H1 (cell line): ENCODE results near the gene ANK2. TPM values are rescaled to one million over a fixed set of nuclear protein-coding genes. Genes with fewer than 3 reads are reported as not detected.

ENCODE experiments used
- CTCF ChIA-PET: fragments of 300-600 bp; sonication (Branson Sonifier 250); formaldehyde crosslinking; loops from one replicate; lab custom pipeline; 2021; ENCODE audit not compliant: partially characterized antibody; lab: Charles Lee
- POLR2A ChIA-PET: fragments of 300-600 bp; sonication (Branson Sonifier 250); formaldehyde crosslinking; loops from one replicate; lab custom pipeline; 2021; ENCODE audit warnings: inconsistent platforms; ENCODE audit not compliant: partially characterized antibody; lab: Charles Lee
- DNase-seq, 2 experiments: peaks; one replicate each; pipeline versions ENCODE4 v3.0.0 to v3.0.0-alpha.2; 2010 to 2022; ENCODE audit warnings: low spot score in 2 of 2, low read depth in 1 of 2, mixed read lengths in 1 of 2
- FAIRE-seq: peaks from 2 replicates; lab custom pipeline; 2011; peaks lifted over from hg19 to GRCh38; lab: Jason Lieb, UNC
- H2AFZ ChIP-seq: 2 replicates; pipeline ENCODE4 v1.8.1; 2012; ENCODE audit warnings: low read length, inconsistent platforms
- H2AK5ac ChIP-seq: 2 replicates; pipeline ENCODE4 v1.6.1; 2013; ENCODE audit warnings: low read depth, low read length
- H2BK120ac ChIP-seq: replicated peaks from 2 replicates; pipeline ENCODE3; 2013; ENCODE audit warnings: low read depth, low read length, inconsistent platforms
- H2BK12ac ChIP-seq: 2 replicates; pipeline ENCODE4 v1.6.1; 2013; ENCODE audit warnings: low read depth, low read length
- H2BK15ac ChIP-seq: 2 replicates; pipeline ENCODE4 v1.6.1; 2013; ENCODE audit warnings: low read length
- H2BK20ac ChIP-seq: 2 replicates; pipeline ENCODE4 v1.6.1; 2013; ENCODE audit warnings: low read length
- H2BK5ac ChIP-seq: 2 replicates; pipeline ENCODE4 v1.6.1; 2013; ENCODE audit warnings: low read depth, low read length
- H3K14ac ChIP-seq: 2 replicates; pipeline ENCODE4 v1.6.1; 2013; ENCODE audit warnings: inconsistent platforms; ENCODE audit not compliant: insufficient read length
- H3K18ac ChIP-seq: 2 replicates; pipeline ENCODE4 v1.6.1; 2013; ENCODE audit warnings: low read length; ENCODE audit errors: extremely low read depth
- H3K23ac ChIP-seq: 2 replicates; pipeline ENCODE4 v1.6.1; 2013; ENCODE audit warnings: inconsistent platforms; ENCODE audit not compliant: insufficient read length
- H3K23me2 ChIP-seq: 2 replicates; pipeline ENCODE4 v1.6.1; 2013; ENCODE audit warnings: low read depth, low read length
- H3K27ac ChIP-seq: 2 replicates; pipeline ENCODE4 v1.6.1; 2011; ENCODE audit warnings: low read depth, low read length, inconsistent platforms
- H3K27me3 ChIP-seq, 4 experiments: replicated peaks in 1 of 4; 1 replicate in 1 of 4; 2 replicates in 3 of 4; pipeline versions ENCODE4 v1.6.1 to v1.8.1; 2011 to 2013; ENCODE audit warnings: low read length in 3 of 4, mild to moderate bottlenecking in 3 of 4, inconsistent platforms in 2 of 4, mixed read lengths in 2 of 4, moderate library complexity in 1 of 4; ENCODE audit not compliant: control insufficient read depth in 3 of 4, insufficient read depth in 3 of 4; ENCODE audit errors: extremely low read depth in 1 of 4
- H3K36me3 ChIP-seq, 4 experiments: 2 replicates each; pipeline versions ENCODE4 v1.6.1 to v1.8.1; 2011 to 2013; ENCODE audit warnings: mild to moderate bottlenecking in 4 of 4, low read length in 3 of 4, moderate library complexity in 2 of 4, control low read depth in 1 of 4, inconsistent platforms in 1 of 4; ENCODE audit not compliant: insufficient read depth in 4 of 4, control insufficient read depth in 2 of 4
- H3K4ac ChIP-seq: replicated peaks from 2 replicates; pipeline ENCODE3; 2013; ENCODE audit warnings: low read length, low read depth, mixed read lengths, inconsistent platforms; ENCODE audit not compliant: insufficient read length
- H3K4me1 ChIP-seq, 4 experiments: replicated peaks in 1 of 4; 1 replicate in 1 of 4; 2 replicates in 3 of 4; pipeline versions ENCODE4 v1.6.1 to v1.8.1; 2011 to 2013; ENCODE audit warnings: low read length in 3 of 4, inconsistent platforms in 2 of 4, mixed read lengths in 1 of 4; ENCODE audit not compliant: insufficient read depth in 4 of 4, control insufficient read depth in 3 of 4
- H3K4me2 ChIP-seq, 2 experiments: 2 replicates each; pipeline versions ENCODE4 v1.6.1 to v1.8.1; 2011 to 2013; ENCODE audit warnings: low read depth in 2 of 2, low read length in 2 of 2, control low read depth in 1 of 2, inconsistent platforms in 1 of 2, mild to moderate bottlenecking in 1 of 2; ENCODE audit not compliant: insufficient read depth in 1 of 2
- H3K4me3 ChIP-seq, 4 experiments: fragments of 200-600, 300-600 bp in 1 of 4; sonication (generic), shearing (Covaris generic), sonication (Bioruptor Twin) in 1 of 4; 2 replicates each; pipeline versions ENCODE4 v1.5.1 to v1.8.1; 2011 to 2016; ENCODE audit warnings: low read length in 4 of 4, low read depth in 3 of 4, control low read depth in 2 of 4, inconsistent platforms in 2 of 4, mild to moderate bottlenecking in 2 of 4, mixed read lengths in 1 of 4, moderate library complexity in 1 of 4; ENCODE audit not compliant: insufficient read depth in 2 of 4; ENCODE audit errors: extremely low read depth in 1 of 4
- H3K56ac ChIP-seq: replicated peaks from 2 replicates; pipeline ENCODE3; 2013; ENCODE audit warnings: low read depth, mild to moderate bottlenecking, mixed read lengths, low read length, inconsistent platforms; ENCODE audit not compliant: insufficient read length
- H3K79me1 ChIP-seq: 2 replicates; pipeline ENCODE4 v1.6.1; 2013; ENCODE audit warnings: low read depth, low read length, control low read depth
- H3K79me2 ChIP-seq, 2 experiments: 2 replicates each; pipeline versions ENCODE4 v1.6.1 to v1.8.1; 2012 to 2013; ENCODE audit warnings: low read length in 2 of 2, mild to moderate bottlenecking in 2 of 2, inconsistent platforms in 1 of 2; ENCODE audit not compliant: insufficient read depth in 2 of 2, control insufficient read depth in 1 of 2
- H3K9ac ChIP-seq, 4 experiments: replicated peaks in 1 of 4; 1 replicate in 1 of 4; 2 replicates in 3 of 4; pipeline versions ENCODE4 v1.6.1 to v1.8.1; 2011 to 2013; ENCODE audit warnings: low read depth in 3 of 4, low read length in 3 of 4, control low read depth in 2 of 4, mild to moderate bottlenecking in 2 of 4, moderate library complexity in 2 of 4, inconsistent platforms in 1 of 4; ENCODE audit errors: extremely low read depth in 1 of 4
- H3K9me3 ChIP-seq, 2 experiments: 2 replicates each; pipeline versions ENCODE4 v1.6.1 to v1.8.1; 2012 to 2013; ENCODE audit warnings: mild to moderate bottlenecking in 2 of 2, moderate library complexity in 2 of 2, control low read depth in 1 of 2, inconsistent platforms in 1 of 2, low read depth in 1 of 2, low read length in 1 of 2, mixed read lengths in 1 of 2; ENCODE audit not compliant: insufficient read depth in 2 of 2
- H4K20me1 ChIP-seq, 2 experiments: replicated peaks in 1 of 2; 2 replicates each; pipeline versions ENCODE3 to v1.8.1; 2011 to 2013; ENCODE audit warnings: inconsistent platforms in 2 of 2, low read length in 2 of 2, mild to moderate bottlenecking in 1 of 2; ENCODE audit not compliant: insufficient read depth in 2 of 2, control insufficient read depth in 1 of 2
- H4K5ac ChIP-seq: 2 replicates; pipeline ENCODE4 v1.6.1; 2013; ENCODE audit warnings: low read length, low read depth, mixed read lengths, inconsistent platforms; ENCODE audit not compliant: insufficient read length
- H4K8ac ChIP-seq: 2 replicates; pipeline ENCODE4 v1.8.0; 2013; ENCODE audit warnings: mild to moderate bottlenecking, moderate library complexity, low read length, inconsistent platforms; ENCODE audit not compliant: insufficient read depth; ENCODE audit errors: extremely low read depth
- H4K91ac ChIP-seq: replicated peaks from 2 replicates; pipeline ENCODE3; 2013; ENCODE audit warnings: low read length, mixed read lengths, inconsistent platforms; ENCODE audit not compliant: insufficient read length
- BCL11A ChIP-seq, 2 experiments: IDR thresholded peaks; one replicate each; pipeline ENCODE4 v1.6.1; 2011; ENCODE audit warnings: low read depth in 2 of 2, low read length in 2 of 2, mild to moderate bottlenecking in 2 of 2
- EP300 ChIP-seq, 2 experiments: IDR thresholded peaks; 1 replicate in 1 of 2; 2 replicates in 1 of 2; pipeline ENCODE4 v1.6.1; 2011 to 2012; ENCODE audit warnings: low read depth in 2 of 2, low read length in 2 of 2, mild to moderate bottlenecking in 2 of 2, borderline replicate concordance in 1 of 2, inconsistent platforms in 1 of 2, moderate library complexity in 1 of 2
- EZH2 ChIP-seq: fragments of 200-600 bp; sonication (generic); IDR thresholded peaks from 2 replicates; pipeline ENCODE4 v1.7.1; 2012; ENCODE audit warnings: low read depth, mild to moderate bottlenecking, moderate library complexity, low read length, inconsistent platforms; ENCODE audit not compliant: severe bottlenecking
- GTF2F1 ChIP-seq: IDR thresholded peaks from 2 replicates; pipeline ENCODE4 v1.6.1; 2012; ENCODE audit warnings: low read depth, low read length, improper control_type of control experiment, borderline replicate concordance
- HDAC2 ChIP-seq, 2 experiments: fragments of 300-600 bp in 1 of 2; sonication (generic) in 1 of 2; IDR thresholded peaks; 2 replicates each; pipeline ENCODE4 v1.6.1; 2011 to 2012; ENCODE audit warnings: low read depth in 2 of 2, low read length in 2 of 2, mild to moderate bottlenecking in 2 of 2, moderate library complexity in 2 of 2, borderline replicate concordance in 1 of 2, inconsistent platforms in 1 of 2
- HDAC6 ChIP-seq: IDR thresholded peaks from one replicate; pipeline ENCODE4 v1.7.1; 2012; ENCODE audit warnings: low read depth, mild to moderate bottlenecking, inconsistent platforms, low read length, moderate library complexity
- RNF2 ChIP-seq: fragments of 200-900, 300-1000 bp; sonication (generic); IDR thresholded peaks from 2 replicates; pipeline ENCODE4 v1.7.1; 2016; ENCODE audit warnings: borderline replicate concordance, low read depth, mild to moderate bottlenecking, antibody characterized with exemption, low read length; ENCODE audit not compliant: poor library complexity, severe bottlenecking; ENCODE audit errors: missing control alignments
- RXRA ChIP-seq: IDR thresholded peaks from 2 replicates; pipeline ENCODE4 v1.6.1; 2011; ENCODE audit warnings: low read depth, mild to moderate bottlenecking, low read length, moderate library complexity; ENCODE audit not compliant: insufficient read depth
- SP1 ChIP-seq: IDR thresholded peaks from 2 replicates; pipeline ENCODE4 v1.6.1; 2011; ENCODE audit warnings: low read depth, low read length
- TAF1 ChIP-seq: IDR thresholded peaks from 2 replicates; pipeline ENCODE4 v1.6.1; 2011; ENCODE audit warnings: mild to moderate bottlenecking, low read depth, low read length
- TEAD4 ChIP-seq: IDR thresholded peaks from 2 replicates; pipeline ENCODE4 v1.6.1; 2012; ENCODE audit warnings: low read depth, low read length, inconsistent platforms, mixed read lengths
- WGBS, 2 experiments: shearing (Covaris generic) in 1 of 2; methylation state at CpG; one replicate each; pipeline versions ENCODE4 v1.1.6 to v1.1.7; 2013 to 2015; ENCODE audit warnings: low lambda C conversion rate in 2 of 2, mixed read lengths in 2 of 2, inconsistent platforms in 1 of 2, low coverage in 1 of 2, missing lambda C conversion rate in 1 of 2; ENCODE audit not compliant: insufficient replicate concordance in 2 of 2, insufficient coverage in 1 of 2, insufficient read length in 1 of 2; ENCODE audit errors: extremely low coverage in 1 of 2, missing lambda C conversion rate in 1 of 2; 5-methylcytosine and 5-hydroxymethylcytosine counted together
- polyA plus RNA-seq, 7 experiments: library from polyadenylated mRNA; depleted of rRNA in 3 of 7; stranded (reverse) in 5 of 7; unstranded in 2 of 7; fragments of >200 nt in 5 of 7; fragments of 200-250 nt in 2 of 7; gene quantifications; 1 replicate in 5 of 7; 2 replicates in 1 of 7; 4 replicates in 1 of 7; pipeline versions ENCODE4 v1.2.1 to v1.2.3, GENCODE V29; 2011 to 2013; ENCODE audit warnings: missing spikeins in 2 of 7, mixed read lengths in 2 of 7
- total RNA-seq: library from RNA; stranded (reverse); fragmentation: NEBNext Ultra II Directional; extraction: Animal tissue kit (Norgen Biotek cat#: 25700); gene quantifications from 2 replicates; pipeline ENCODE4 v1.2.1, GENCODE V29; 2021

Gene ANK2
- total and polyA plus RNA-seq, 2 of the 8 experiments (the other 6 are each of a cell fraction or from before 2014, with no cell fraction given) = 14.2 to 35.1 TPM

GRCh38 chr4:113073451-113074005 lies 24.1 kb downstream of the ANK2 start:
- no peak overlapping the region for H2BK12ac ChIP-seq
- H3K36me3 ChIP-seq = no peaks in the 10 kb centered on the region
- ChIA-PET CTCF (interaction anchor here (0.7 to 0.8 kb wide), 3 partner anchors 10 to 122 kb away, joined by 3 to 4 read pairs (median 3); no protein-coding TSS in a partner anchor), POLR2A (interaction anchor here (1.0 kb wide), 1 partner anchor 243 kb away, joined by 3 read pairs; no protein-coding TSS in a partner anchor)
- H3K27ac ChIP-seq = no peak overlapping the region
- no peak overlapping the region for H4K8ac ChIP-seq
- no peaks in the 10 kb centered on the region for H3K23me2 ChIP-seq
- no peak overlapping the region for H2BK20ac ChIP-seq
- no peak overlapping the region for H2BK5ac ChIP-seq
- no peak overlapping the region for H2BK120ac ChIP-seq
- no peaks in the 10 kb centered on the region for H3K9me3 ChIP-seq
- peaks cover 0 to 4% (median 1%) of the 10 kb centered on the region in 4 experiments; a peak in 2 of 7 replicates for H3K4me1 ChIP-seq
- H3K9ac ChIP-seq = no peak overlapping the region
- no peak overlapping the region for H2BK15ac ChIP-seq
- no peaks in the 10 kb centered on the region for H4K20me1 ChIP-seq
- no peaks in the 10 kb centered on the region for H3K79me2 ChIP-seq
- WGBS, 2 experiments = 93% methylated on average over 9 of the region's 9 CpGs; no CpG with 5 or more reads in 1 of the 2 experiments
- no peak overlapping the region for H3K4me2 ChIP-seq
- H3K18ac ChIP-seq = no peak overlapping the region
- H4K91ac ChIP-seq = no peak overlapping the region
- H3K4me3 ChIP-seq = no peak overlapping the region
- no peak overlapping the region for H3K23ac ChIP-seq
- no peak overlapping the region for H3K4ac ChIP-seq
- no peak overlapping the region for H2AFZ ChIP-seq
- no peak overlapping the region for H3K14ac ChIP-seq
- H4K5ac ChIP-seq = no peak overlapping the region
- peaks cover 0 to 1% (median 0%) of the 10 kb centered on the region in 4 experiments; a peak in 1 of 7 replicates for H3K27me3 ChIP-seq
- FAIRE-seq (no peak), DNase-seq (no peak)
- H3K79me1 ChIP-seq = no peaks in the 10 kb centered on the region
- H2AK5ac ChIP-seq = no peak overlapping the region
- no peak overlapping the region for H3K56ac ChIP-seq
- TF ChIP-seq TAF1 = no peak
- no peak for TF ChIP-seq EP300 (IDR thresholded peaks at IDR 0.05; ENCODE audit: borderline replicate concordance in 1 of 2, low read depth in 2 of 2, low read length in 2 of 2)
- TF ChIP-seq RNF2 = no peak
- TF ChIP-seq SP1 = no peak
- TF ChIP-seq EZH2 = no peak
- TF ChIP-seq RXRA = no peak
- no peak for TF ChIP-seq HDAC2 (IDR thresholded peaks at IDR 0.05; ENCODE audit: borderline replicate concordance in 1 of 2, low read depth in 2 of 2, low read length in 2 of 2)
- no peak for TF ChIP-seq TEAD4
- TF ChIP-seq HDAC6 = no peak
- TF ChIP-seq GTF2F1 = no peak
- no peak for TF ChIP-seq BCL11A (IDR thresholded peaks at IDR 0.05; ENCODE audit: low read depth in 2 of 2, low read length in 2 of 2)
